ENCODE data around the gene FMN2.

DNA sequence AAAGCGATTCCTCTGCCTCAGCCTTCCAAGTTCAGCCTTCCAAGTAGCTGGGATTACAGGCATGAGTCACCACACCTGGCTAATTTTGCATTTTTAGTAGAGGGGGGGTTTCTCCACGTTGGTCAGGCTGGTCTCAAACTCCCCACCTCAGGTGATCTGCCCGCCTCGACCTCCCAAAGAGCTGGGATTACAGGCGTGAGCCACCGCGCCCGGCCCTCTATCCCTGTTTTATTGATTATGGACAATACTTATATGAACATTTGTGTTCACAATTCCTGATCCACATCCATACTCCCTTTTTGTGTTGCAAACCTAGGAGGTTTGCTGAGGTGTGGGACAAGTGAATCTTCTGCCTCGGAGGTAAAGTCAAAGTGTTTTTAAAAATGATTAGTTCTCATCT is 275.0 kb downstream of the FMN2 start:
- TF ChIP-seq, protein P1, sequence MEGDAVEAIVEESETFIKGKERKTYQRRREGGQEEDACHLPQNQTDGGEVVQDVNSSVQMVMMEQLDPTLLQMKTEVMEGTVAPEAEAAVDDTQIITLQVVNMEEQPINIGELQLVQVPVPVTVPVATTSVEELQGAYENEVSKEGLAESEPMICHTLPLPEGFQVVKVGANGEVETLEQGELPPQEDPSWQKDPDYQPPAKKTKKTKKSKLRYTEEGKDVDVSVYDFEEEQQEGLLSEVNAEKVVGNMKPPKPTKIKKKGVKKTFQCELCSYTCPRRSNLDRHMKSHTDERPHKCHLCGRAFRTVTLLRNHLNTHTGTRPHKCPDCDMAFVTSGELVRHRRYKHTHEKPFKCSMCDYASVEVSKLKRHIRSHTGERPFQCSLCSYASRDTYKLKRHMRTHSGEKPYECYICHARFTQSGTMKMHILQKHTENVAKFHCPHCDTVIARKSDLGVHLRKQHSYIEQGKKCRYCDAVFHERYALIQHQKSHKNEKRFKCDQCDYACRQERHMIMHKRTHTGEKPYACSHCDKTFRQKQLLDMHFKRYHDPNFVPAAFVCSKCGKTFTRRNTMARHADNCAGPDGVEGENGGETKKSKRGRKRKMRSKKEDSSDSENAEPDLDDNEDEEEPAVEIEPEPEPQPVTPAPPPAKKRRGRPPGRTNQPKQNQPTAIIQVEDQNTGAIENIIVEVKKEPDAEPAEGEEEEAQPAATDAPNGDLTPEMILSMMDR (IDR thresholded peaks at IDR 0.05; ENCODE audit: low read depth, low read length, poor library complexity, severe bottlenecking), result no peak
- no peak for TF ChIP-seq EZH2phosphoT487 (IDR thresholded peaks at IDR 0.05; ENCODE audit: borderline replicate concordance, low read length)

Data from DOHH2 (cell line).